Inferior parietal cortex (tissue), 1 donor: ENCODE measurements around the gene TOMM40.
A peak's percentile ranks its signal among the peaks of the same experiment; 100 is the strongest.
"Not testable (repeated sequence)": the region's sequence is repeated elsewhere in the genome, so short reads cannot be mapped to it uniquely, and the experiment has no call there.

Experiments
- DNase-seq: peaks from one replicate; pipeline ENCODE4 v3.0.0-alpha.2; 2016; ENCODE audit errors: extremely low spot score

Gene TOMM40

DNA sequence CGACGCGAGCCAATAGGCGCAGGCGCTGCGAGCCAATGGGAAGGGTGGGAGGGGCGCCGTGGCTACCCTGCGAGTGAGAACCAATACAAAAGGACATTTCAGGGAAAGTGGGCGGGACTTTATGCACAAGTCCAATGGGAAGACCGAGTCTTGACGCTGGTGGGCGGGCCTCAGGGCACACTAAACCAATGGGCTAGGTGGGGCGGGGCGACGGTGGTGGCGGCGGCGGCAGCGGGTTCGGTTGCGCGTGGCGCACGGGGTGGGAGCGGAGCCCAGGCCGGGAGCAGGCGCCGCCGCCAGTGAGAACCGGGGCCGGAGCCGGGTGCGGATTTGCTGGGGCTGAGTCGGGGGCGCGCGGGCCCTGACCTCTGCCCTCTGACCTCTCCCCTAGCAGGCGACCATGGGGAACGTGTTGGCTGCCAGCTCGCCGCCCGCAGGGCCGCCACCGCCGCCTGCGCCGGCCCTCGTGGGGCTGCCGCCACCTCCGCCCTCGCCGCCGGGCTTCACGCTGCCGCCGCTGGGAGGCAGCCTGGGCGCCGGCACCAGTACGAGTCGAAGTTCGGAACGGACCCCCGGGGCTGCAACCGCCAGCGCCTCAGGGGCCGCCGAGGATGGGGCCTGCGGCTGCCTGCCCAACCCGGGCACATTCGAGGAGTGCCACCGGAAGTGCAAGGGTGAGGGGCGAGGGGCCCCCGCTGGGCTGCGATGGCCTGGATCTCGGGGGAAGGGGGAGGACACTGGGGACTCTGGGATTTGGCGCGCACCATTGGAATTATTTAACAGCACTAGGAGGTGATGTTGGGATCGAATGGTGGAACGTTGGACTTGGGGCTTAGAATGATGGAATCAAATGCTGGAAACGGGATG, at the start of gene TOMM40:
TSS of gene TOMM40 (plus strand) at position 239 of the 867 bp plus-strand sequence. CDS start at position 401, 162 bp downstream.
- no peak for DNase-seq

GRCh38 chr19:44845286-44845611, 45.8 kb upstream of the TOMM40 start:
- no peak for DNase-seq

- DNase-seq: peak; percentile 70
These were observed 45.2 kb upstream of the TOMM40 start, which contains the start of gene NECTIN2 for GRCh38 chr19:44845612-44846454. NECTIN2 (plus strand) TSS chr19:44846297; CDS start chr19:44846526, 229 bp downstream.

DNA sequence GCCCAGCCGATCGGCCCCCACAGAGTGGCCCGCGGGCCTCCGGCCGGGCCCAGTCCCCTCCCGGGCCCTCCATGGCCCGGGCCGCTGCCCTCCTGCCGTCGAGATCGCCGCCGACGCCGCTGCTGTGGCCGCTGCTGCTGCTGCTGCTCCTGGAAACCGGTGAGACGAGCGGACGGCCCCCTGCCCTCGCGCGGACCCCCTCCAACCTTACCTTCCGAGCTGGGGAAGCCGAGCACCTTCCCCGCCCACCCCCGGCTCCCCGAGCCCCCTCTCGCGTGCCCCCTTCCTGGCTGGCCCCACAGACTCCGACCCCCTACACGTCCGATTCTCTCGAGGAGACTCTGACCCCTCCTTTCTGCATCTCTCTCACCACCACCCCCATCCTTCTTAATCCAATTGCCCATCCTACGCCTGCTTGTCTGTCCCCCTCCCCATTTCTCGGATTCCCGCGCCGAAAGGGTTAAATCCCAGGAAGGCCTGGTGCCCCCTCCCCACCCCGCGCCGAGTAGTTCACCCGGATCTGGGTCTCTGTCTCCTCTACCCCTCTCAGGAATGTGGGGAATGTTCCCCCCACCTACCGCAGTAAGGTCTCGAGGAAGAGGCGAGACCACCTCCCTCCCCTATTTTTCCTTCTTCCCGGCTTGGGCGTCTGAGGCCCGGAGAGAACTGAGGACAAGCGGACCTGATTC, 44.5 kb upstream of the TOMM40 start:
- DNase-seq: no peak

DNA sequence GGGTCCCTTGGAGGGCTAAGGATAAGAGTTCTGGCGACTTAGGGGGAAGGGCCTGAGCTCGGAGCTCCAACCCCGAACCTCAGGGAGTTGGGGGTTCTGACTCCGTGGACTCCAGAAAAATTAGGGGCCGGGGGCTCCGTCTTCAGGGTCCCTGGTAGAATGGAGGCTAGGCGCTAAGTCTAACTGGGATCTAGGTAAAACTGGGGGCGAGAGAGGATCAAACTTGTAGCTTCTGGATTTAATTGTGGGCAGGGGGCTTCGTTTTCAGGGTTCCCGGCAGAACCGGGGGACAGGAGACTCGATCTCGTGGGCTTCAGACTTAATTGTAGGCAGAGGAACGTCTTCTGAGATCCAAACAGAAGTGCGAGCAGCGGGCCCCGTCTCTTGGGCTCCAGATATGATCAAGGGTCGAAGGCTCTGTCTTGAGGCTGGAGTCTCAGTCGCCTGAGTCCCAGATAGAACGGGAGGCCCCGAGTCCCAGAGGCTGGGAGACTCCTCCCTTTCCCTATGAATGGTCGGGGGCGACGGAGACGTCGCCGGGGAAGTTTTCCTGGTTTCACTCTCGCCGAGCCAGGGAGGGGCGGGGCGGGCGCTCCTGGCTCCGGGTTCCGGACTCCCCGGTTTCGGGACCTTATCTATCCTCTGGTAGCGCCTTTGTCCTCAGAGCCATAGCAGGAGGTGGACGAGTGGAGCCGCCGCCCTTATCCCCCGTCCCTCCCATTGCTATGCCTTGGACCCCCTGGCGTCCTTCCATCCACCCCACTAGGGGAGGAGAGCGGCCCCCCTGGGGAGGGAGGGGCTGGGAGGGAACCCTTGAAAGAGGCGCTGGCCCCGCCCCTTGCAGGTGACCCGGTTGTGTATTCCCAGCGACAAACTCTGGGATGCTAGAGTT, 43.7 kb upstream of the TOMM40 start:
- DNase-seq: no peak

DNA sequence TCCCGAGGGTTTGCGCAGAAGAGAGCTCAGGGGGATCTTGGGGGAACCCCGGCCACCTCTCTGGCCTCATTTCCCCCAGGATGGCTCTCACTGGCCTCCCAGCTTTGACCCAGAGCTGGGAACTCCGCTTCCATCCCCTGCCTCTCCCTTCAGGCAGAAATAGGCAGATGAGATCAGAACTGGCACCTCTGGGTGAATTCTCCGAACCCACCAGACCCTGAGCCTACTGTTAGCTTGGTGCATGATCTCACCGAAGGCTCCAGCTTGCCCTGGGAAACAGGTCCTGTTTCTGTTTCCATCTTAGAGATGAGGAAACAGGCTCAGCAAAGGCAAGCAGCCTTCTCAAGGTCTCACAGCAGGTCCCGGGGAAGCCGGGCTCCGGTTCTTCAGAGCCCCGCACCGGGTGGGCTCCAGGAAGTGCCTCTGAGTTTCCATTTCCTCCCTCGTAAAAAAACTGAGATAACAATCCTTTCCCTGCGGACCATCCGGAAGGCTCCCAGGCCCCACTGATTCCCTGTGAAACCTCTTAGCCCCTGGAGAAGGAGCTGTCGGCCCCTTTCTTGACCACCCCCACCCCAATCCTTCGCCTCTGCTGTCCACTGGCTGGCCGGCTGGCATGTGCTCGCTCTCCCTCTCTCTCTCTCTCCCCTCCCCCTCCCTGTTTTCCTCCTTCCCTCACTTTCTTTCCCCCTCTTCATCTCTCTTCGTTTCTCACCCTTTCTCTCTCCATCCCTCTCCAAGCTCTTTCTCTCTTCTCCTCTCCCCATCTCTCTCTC, 42.8 kb upstream of the TOMM40 start:
- no peak for DNase-seq

DNA sequence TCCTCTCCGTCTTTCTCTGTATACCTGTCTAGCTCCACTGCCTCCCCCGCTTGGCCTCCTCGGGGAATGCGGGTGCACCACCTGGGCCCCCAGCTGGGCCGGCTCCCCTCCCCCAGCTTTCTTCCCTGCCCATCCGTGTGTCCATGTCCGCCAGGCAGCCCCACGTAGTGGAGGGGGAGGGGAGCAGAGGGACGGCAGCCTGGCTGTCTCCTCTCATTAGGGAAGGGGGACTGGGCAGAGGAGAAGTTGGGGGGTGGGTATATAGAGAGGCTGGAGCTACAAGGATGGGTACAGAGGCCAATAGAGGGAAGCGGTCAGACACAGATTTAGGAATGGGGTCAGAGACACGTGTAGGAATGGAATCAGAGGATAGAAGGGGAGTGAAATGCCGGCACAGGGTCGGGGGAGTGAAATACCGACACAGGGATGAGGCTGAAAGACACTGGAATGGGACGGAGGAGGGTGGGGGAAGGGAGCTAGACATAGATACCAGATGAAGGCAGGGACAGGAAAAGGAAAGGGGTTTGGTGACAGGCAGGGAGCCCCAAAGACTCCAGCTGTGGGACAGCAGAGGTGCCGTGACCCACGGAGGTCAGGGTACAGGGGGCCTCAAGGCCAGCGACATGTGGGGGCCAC, 42.1 kb upstream of the TOMM40 start:
- no peak for DNase-seq

- no peak for DNase-seq
These were observed 40.4 kb upstream of the TOMM40 start for GRCh38 chr19:44850641-44851109.

GRCh38 chr19:44851427-44851826, 39.6 kb upstream of the TOMM40 start:
- no peak for DNase-seq

DNA sequence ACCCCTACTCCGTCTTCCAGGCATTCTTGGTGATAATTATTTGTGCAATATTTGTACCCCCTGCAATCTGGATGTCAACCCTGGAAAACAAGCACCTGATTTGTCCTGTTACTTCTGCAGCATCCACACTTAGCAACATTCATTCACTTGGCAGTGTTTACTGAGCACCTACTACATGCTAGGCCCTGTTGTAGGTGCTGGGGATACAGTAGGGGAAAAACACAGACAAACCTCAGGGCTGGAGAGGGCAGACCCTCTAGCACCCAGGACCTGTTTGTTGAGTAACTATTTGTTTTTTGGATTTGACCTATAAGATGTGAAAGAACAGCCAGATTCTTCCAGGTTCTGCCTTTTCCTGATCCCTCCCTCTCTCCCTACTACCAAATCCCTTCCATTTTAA, 35.4 kb upstream of the TOMM40 start:
- DNase-seq: no peak

- no peak for DNase-seq
These were observed 34.5 kb upstream of the TOMM40 start for GRCh38 chr19:44856421-44857083.

- no peak for DNase-seq
These were observed 33.2 kb upstream of the TOMM40 start for GRCh38 chr19:44857837-44858236.

GRCh38 chr19:44861576-44861975, 29.5 kb upstream of the TOMM40 start:
- DNase-seq: not testable (repeated sequence)

DNA sequence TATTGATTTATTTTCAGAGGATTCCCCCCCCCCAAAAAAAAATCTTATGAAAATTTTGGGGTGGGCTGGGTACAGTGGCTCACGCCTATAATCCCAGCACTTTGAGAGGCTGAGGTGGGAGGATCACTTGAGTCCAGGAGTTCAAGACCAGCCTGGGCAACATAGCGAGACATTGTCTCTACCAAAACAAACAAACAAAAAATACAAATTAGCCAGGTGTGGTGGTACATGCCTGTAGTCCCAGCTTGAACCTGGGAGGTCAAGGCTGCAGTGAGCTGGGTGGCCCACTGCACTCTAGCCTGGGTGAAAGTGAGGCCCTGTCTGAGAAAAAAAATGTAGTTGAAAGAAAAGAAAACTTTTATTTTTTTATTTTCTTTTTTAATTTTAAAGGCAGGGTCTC, 27.1 kb upstream of the TOMM40 start:
- no peak for DNase-seq

- DNase-seq: no peak
These were observed 25.8 kb upstream of the TOMM40 start for GRCh38 chr19:44865196-44865767.

GRCh38 chr19:44866664-44867063, 24.4 kb upstream of the TOMM40 start:
- no peak for DNase-seq

GRCh38 chr19:44867578-44867977, 23.5 kb upstream of the TOMM40 start:
- no peak for DNase-seq

DNA sequence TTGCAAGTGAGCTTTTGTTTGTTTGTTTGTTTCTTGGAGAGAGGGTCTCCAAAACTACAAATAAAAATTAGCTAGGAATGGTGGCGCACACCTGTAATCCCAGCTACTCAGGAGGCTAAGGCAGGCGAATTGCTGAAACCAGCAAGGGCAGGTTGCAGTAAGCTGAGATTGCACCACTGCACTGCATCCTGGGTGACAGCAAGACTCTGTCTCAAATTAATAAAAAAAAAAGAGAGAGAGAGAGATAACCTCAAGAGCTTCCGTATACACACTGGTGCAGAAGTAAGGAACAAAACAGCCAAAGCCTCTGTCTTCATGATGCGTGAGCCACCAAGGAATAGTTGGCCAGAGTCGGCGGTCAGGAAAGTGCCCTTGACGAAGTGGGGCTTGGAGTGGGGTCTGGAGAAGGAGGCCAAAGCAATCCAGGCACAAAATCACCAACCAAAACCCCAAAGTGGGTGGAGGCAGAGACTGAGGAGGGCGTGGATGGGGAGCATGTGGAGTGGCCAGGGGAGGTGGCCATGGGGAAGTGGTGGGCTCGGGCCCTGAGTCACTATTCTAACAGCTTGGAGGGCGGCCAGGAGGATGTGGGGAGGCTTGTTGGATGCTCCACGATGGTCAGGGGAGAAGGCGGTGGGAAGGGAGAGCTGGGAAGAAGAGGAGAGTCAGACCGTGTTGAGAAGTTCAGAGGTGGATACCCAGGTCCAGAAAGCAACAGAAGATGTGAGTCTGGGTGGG, 21.2 kb upstream of the TOMM40 start:
- no peak for DNase-seq
